Gastroesophageal sphincter (tissue), 4 donors: ENCODE measurements around the gene SLC35A2. TPM values are rescaled to one million over a fixed set of nuclear protein-coding genes. Genes with fewer than 3 reads are reported as not detected.

Experiments used
- ATAC-seq: fragments of 150-250 bp; one replicate; pipeline ENCODE4 v1.9.1; 2016; ENCODE audit warnings: mild to moderate bottlenecking, moderate library complexity
- H3K27ac ChIP-seq, 4 donors: fragments of 200-600 bp; sonication (generic) in 3 of 4; 1 replicate in 3 of 4; 2 replicates in 1 of 4; pipeline ENCODE4 v1.5.1; 2016 to 2019
- H3K27me3 ChIP-seq: fragments of 200-600 bp; sonication (generic); one replicate; pipeline ENCODE4 v1.5.1; 2019
- H3K36me3 ChIP-seq, 2 donors: fragments of 200-600 bp; sonication (generic); one replicate each; pipeline ENCODE4 v1.5.1; 2019; ENCODE audit warnings: control low read depth in 1 of 2
- H3K4me1 ChIP-seq, 3 donors: fragments of 200-600 bp; sonication (generic); 1 replicate in 2 of 3; 2 replicates in 1 of 3; pipeline ENCODE4 v1.5.1; 2016 to 2019; ENCODE audit warnings: control low read depth in 2 of 3
- H3K4me3 ChIP-seq, 2 donors: fragments of 200-600 bp; sonication (generic); one replicate each; pipeline ENCODE4 v1.5.1; 2019; ENCODE audit warnings: mild to moderate bottlenecking in 1 of 2, moderate library complexity in 1 of 2
- H3K9me3 ChIP-seq, 3 donors: fragments of 200-600 bp; sonication (generic); one replicate each; pipeline ENCODE4 v1.5.1; 2017 to 2019; ENCODE audit warnings: control low read depth in 2 of 3
- EP300 ChIP-seq: sonication (generic); formaldehyde crosslinking; IDR thresholded peaks from one replicate; pipeline ENCODE4 v1.6.1; 2017; ENCODE audit warnings: antibody characterized with exemption, mild to moderate bottlenecking
- POLR2A ChIP-seq, 2 donors: fragments of 450-650 bp; IDR thresholded peaks; one replicate each; pipeline ENCODE4 v1.6.1; 2017; ENCODE audit warnings: antibody characterized with exemption in 2 of 2, mild to moderate bottlenecking in 2 of 2, moderate library complexity in 1 of 2
- POLR2AphosphoS5 ChIP-seq: sonication (generic); formaldehyde crosslinking; IDR thresholded peaks from one replicate; pipeline ENCODE4 v1.6.1; 2017; ENCODE audit warnings: antibody characterized with exemption
- WGBS, 2 donors: methylation state at CpG; one replicate each; pipeline ENCODE4 v1.1.5; 2018; ENCODE audit warnings: low coverage in 1 of 2; 5-methylcytosine and 5-hydroxymethylcytosine counted together
- total RNA-seq, 4 donors: library from RNA; depleted of rRNA; stranded (reverse); fragments of >200 nt; gene quantifications; one replicate each; pipeline ENCODE4 v1.1.0, GENCODE V29; 2016
- TF ChIP-seq, protein P1 (sequence below), 4 experiments: fragments of 200-600 bp in 2 of 4; fragments of 450-650 bp in 2 of 4; sonication (generic) in 1 of 4; IDR thresholded peaks; one replicate each; pipeline ENCODE4 v1.5.1; 2017 to 2019; ENCODE audit warnings: antibody characterized with exemption in 4 of 4, mild to moderate bottlenecking in 2 of 4, moderate library complexity in 2 of 4

SLC35A2 gene
- total RNA-seq, 4 donors from 2014 or later = 8.1 to 12.8 (median 11.9) TPM

DNA sequence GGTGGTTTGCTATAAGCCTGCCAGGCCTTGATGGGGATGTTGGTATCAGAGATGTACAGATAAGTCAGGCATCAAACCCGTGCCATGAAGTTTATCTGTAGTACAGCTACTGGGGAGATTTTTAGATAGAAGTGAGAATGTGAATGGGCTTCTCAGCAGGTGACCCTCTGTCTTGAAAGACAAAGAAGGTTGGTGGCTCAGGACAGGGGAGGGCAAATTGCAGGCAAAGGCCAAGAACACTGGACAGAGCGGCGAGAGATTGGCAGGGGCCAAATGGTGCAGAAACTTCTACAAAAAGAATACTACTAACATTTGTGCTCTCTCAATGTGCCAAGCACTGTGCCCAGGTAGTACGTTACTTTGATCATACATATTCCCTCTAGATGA is 9.3 kb upstream of the SLC35A2 start:
- Histone ChIP-seq H3K27me3 (no peaks in the 10 kb centered on the region), H3K36me3 (peaks cover 0 to 36% of the 10 kb centered on the region in 2 donors), H3K4me1 (peaks cover 0 to 30% (median 7%) of the 10 kb centered on the region in 3 donors), H3K27ac (no peak overlapping the region), H3K4me3 (no peak overlapping the region), H3K9me3 (no peaks in the 10 kb centered on the region)
- TF ChIP-seq, protein P1, sequence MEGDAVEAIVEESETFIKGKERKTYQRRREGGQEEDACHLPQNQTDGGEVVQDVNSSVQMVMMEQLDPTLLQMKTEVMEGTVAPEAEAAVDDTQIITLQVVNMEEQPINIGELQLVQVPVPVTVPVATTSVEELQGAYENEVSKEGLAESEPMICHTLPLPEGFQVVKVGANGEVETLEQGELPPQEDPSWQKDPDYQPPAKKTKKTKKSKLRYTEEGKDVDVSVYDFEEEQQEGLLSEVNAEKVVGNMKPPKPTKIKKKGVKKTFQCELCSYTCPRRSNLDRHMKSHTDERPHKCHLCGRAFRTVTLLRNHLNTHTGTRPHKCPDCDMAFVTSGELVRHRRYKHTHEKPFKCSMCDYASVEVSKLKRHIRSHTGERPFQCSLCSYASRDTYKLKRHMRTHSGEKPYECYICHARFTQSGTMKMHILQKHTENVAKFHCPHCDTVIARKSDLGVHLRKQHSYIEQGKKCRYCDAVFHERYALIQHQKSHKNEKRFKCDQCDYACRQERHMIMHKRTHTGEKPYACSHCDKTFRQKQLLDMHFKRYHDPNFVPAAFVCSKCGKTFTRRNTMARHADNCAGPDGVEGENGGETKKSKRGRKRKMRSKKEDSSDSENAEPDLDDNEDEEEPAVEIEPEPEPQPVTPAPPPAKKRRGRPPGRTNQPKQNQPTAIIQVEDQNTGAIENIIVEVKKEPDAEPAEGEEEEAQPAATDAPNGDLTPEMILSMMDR (IDR thresholded peaks at IDR 0.05) = no peak
- TF ChIP-seq POLR2AphosphoS5 = no peak
- TF ChIP-seq POLR2A (IDR thresholded peaks at IDR 0.05) = no peak
- no peak for TF ChIP-seq EP300
- 83 to 94% methylated on average over 1 to 4 of the region's 4 CpGs for WGBS, 2 donors
- no peak for ATAC-seq

DNA sequence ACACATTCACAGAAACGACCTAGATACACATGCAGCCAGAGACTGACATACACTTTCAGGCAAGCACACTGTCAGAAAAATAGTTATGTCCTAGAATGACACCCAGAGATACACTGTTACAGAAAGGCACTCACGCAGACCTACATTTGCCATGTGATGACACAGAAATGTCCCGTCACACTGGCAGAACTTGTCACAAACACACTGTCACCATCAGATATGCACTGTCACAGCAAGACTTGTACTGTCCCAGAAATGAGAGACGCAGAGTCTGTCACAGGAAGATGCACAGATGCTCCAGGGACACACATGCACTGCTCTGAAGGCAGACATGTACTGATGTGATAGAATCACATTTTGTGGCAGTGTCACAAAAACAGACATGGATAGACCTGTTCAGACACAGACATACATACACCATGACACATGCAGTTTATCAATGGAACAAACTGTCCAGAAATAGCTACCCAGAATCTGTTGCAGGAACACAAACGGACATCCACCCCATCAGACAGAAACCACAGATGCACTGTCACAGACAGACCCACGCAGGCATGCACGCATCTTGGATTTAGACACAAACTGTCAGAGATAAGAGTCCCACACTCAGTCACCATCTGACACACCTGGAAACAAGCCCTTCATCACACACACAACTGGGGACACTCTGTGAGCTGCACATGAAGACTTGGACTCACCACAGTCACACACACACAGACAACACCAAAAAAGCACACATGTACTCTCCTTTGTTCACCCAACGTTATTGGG is 8.7 kb upstream of the SLC35A2 start:
- Histone ChIP-seq H3K4me3 (no peak overlapping the region), H3K27me3 (no peaks in the 10 kb centered on the region), H3K9me3 (no peaks in the 10 kb centered on the region), H3K27ac (peak overlapping the region in 3 of 4 donors; percentile 83 to 88 (median 88)), H3K4me1 (peaks cover 0 to 30% (median 7%) of the 10 kb centered on the region in 3 donors), H3K36me3 (peaks cover 0 to 31% of the 10 kb centered on the region in 2 donors)
- TF ChIP-seq EP300 = no peak
- TF ChIP-seq POLR2AphosphoS5 = no peak
- TF ChIP-seq, protein P1 (IDR thresholded peaks at IDR 0.05) = no peak
- TF ChIP-seq POLR2A (IDR thresholded peaks at IDR 0.05) = no peak
- ATAC-seq = no peak
- WGBS, 2 donors = 18 to 70% methylated on average over 4 to 6 of the region's 8 CpGs

DNA sequence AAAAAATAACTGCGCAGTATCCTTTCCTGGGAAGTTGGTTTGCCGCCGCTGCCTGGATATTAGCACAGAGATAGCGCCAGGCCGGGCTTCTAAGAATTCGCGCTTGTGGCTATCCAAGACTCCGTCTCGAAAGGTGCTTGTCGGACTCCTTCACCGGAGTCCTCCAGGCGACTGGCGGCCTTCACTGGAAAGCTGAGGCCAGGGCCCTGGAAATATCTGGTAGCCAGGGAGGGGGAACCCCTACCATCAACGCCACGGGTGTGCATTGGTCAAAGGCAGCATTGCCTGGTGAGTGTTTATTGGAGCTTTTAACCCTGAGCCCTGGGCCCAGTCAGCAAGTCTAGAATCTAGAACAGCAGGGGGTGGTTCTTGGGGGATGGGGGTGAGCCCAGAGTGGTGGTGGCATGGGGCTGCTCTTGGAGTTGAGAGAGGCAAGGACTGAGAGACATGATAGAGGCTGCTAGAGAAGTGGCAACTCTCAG is 8.0 kb upstream of the SLC35A2 start:
- Histone ChIP-seq H3K4me1 (peaks cover 0 to 30% (median 7%) of the 10 kb centered on the region in 3 donors), H3K27ac (peak overlapping the region; percentile 57 to 88 (median 86)), H3K9me3 (no peaks in the 10 kb centered on the region), H3K4me3 (peak overlapping the region; percentile 64), H3K36me3 (peaks cover 0 to 33% of the 10 kb centered on the region in 2 donors), H3K27me3 (no peaks in the 10 kb centered on the region)
- TF ChIP-seq, protein P1 (IDR thresholded peaks at IDR 0.05) = no peak
- no peak for TF ChIP-seq POLR2AphosphoS5
- no peak for TF ChIP-seq POLR2A (IDR thresholded peaks at IDR 0.05)
- no peak for TF ChIP-seq EP300
- ATAC-seq = peak; percentile 20
- 37% methylated on average over 10 of the region's 15 CpGs; no CpG with 5 or more reads in 1 of the 2 donors for WGBS, 2 donors

DNA sequence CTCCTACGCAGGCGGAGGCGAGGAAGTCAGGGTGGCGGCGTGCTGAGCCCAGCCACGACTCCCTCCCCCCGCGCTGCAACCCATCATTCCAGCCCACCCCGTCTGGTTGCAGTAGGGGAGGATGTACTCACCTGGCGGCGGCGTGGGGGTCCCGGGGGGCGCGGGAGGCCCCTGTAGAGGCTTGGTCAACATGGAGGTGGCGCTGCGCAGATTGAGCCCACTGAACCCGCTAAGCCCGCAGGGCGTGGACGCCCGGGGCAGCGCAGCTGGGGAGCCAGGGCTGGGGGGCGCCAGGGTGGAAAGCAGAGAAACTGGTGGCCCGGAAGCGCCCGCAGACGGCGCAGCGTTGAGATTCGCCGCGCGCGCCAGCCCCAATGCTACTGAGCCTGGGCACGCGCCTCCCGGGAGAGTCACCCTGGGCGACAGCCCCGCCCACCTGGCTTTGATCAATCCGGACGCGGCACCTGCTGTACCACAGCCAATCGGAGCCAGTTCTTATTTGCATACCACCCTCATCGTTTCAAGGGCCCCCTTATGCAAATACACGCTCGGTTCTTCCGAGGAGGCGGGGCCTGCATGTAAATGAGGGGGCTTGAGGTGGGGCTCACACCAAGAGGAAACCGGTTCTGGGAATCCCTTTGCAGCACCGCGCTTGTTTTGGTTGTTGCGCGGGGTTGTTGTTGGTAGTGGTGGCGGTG is 7.3 kb upstream of the SLC35A2 start, which contains the start of gene PIM2:
PIM2 (minus strand) TSS at position 382 of the 698 bp plus-strand sequence; CDS start at position 192, 190 bp downstream.
- Histone ChIP-seq H3K27me3 (no peaks in the 10 kb centered on the region), H3K36me3 (peaks cover 0 to 33% of the 10 kb centered on the region in 2 donors), H3K4me3 (peak within 1 kb of the TSS; percentile 64), H3K9me3 (no peaks in the 10 kb centered on the region), H3K27ac (peak within 1 kb of the TSS; percentile 79 to 88 (median 86)), H3K4me1 (peaks cover 0 to 30% (median 7%) of the 10 kb centered on the region in 3 donors)
- WGBS, 2 donors = 33% methylated on average over 6 of the region's 55 CpGs; no CpG with 5 or more reads in 1 of the 2 donors
- peak; percentile 91 for ATAC-seq
- TF ChIP-seq, protein P1 (IDR thresholded peaks at IDR 0.05) = no peak
- TF ChIP-seq EP300 (no peak), POLR2A (IDR thresholded peaks at IDR 0.05) (peak; percentile 79 to 80), POLR2AphosphoS5 (peak; percentile 83)
